ENCODE data around the gene ALDOC.

- no peak for TF ChIP-seq CTCF (IDR thresholded peaks at IDR 0.05)
- no peak for TF ChIP-seq EHMT2 (IDR thresholded peaks at IDR 0.05; ENCODE audit: low read depth)
- TF ChIP-seq RCOR1 (IDR thresholded peaks at IDR 0.05; ENCODE audit: low read depth, low read length) = no peak
- no peak for TF ChIP-seq RFX5 (IDR thresholded peaks at IDR 0.05)
- TF ChIP-seq USF2 (IDR thresholded peaks at IDR 0.05) = no peak
- no peak for TF ChIP-seq POLR2A (IDR thresholded peaks at IDR 0.05; ENCODE audit: low read length)
- TF ChIP-seq BHLHE40 (IDR thresholded peaks at IDR 0.05; ENCODE audit: low read depth, low read length) = no peak
- no peak for TF ChIP-seq CEBPB (IDR thresholded peaks at IDR 0.05)
- TF ChIP-seq JUN (IDR thresholded peaks at IDR 0.05) = no peak
- TF ChIP-seq MAZ (IDR thresholded peaks at IDR 0.05; ENCODE audit: borderline replicate concordance, low read depth, low read length) = no peak
- TF ChIP-seq KDM5A (IDR thresholded peaks at IDR 0.05) = no peak
- TF ChIP-seq MAFK (IDR thresholded peaks at IDR 0.05; ENCODE audit: partially characterized antibody) = no peak
Measured at GRCh38 chr17:28534740-28535375, 41.8 kb downstream of the ALDOC start.
